HepG2 (cell line): ENCODE measurements around the gene PPFIA3. TPM values are rescaled to one million over a fixed set of nuclear protein-coding genes. Genes with fewer than 3 reads are reported as not detected.
A peak's percentile ranks its signal among the peaks of the same experiment; 100 is the strongest.

Source experiments
- ARHGAP35 ChIP-seq: sonication (generic); formaldehyde crosslinking; IDR thresholded peaks from 2 replicates; pipeline ENCODE4 v1.9.0; 2022; ENCODE audit warnings: mild to moderate bottlenecking, inconsistent platforms, moderate library complexity, missing genetic modification reagents, borderline replicate concordance
- EP300 ChIP-seq, 3 experiments: sonication (generic) in 1 of 3; formaldehyde crosslinking in 1 of 3; IDR thresholded peaks; 2 replicates each; pipeline versions ENCODE4 v1.5.1 to v1.6.1; 2011 to 2020; ENCODE audit warnings: low read depth in 2 of 3, low read length in 2 of 3, borderline replicate concordance in 1 of 3, improper control_type of control experiment in 1 of 3, mild to moderate bottlenecking in 1 of 3, missing genetic modification reagents in 1 of 3, moderate library complexity in 1 of 3
- FIP1L1 ChIP-seq: fragments of 200-400 bp; formaldehyde crosslinking; IDR thresholded peaks from 2 replicates; pipeline ENCODE4 v1.6.1; 2018; ENCODE audit warnings: low read depth, mild to moderate bottlenecking, low read length, moderate library complexity, borderline replicate concordance; ENCODE audit not compliant: insufficient read depth
- GATAD1 ChIP-seq: IDR thresholded peaks from 2 replicates; pipeline ENCODE4 v1.6.1; 2016; ENCODE audit warnings: missing genetic modification reagents, missing compliant biosample characterization
- HDAC2 ChIP-seq: sonication (generic); formaldehyde crosslinking; IDR thresholded peaks from 2 replicates; pipeline ENCODE4 v1.4.0; 2020; ENCODE audit warnings: missing genetic modification reagents
- IKZF1 ChIP-seq: fragments of 450-650 bp; IDR thresholded peaks from 2 replicates; pipeline ENCODE4 v1.7.1; 2016
- JUND ChIP-seq: sonication (generic); formaldehyde crosslinking; IDR thresholded peaks from 2 replicates; pipeline ENCODE4 v1.8.0; 2022; ENCODE audit warnings: mild to moderate bottlenecking, missing genetic modification reagents
- NFKB2 ChIP-seq: sonication (generic); formaldehyde crosslinking; IDR thresholded peaks from 2 replicates; pipeline ENCODE4 v1.4.0; 2020; ENCODE audit warnings: missing genetic modification reagents, borderline replicate concordance
- PBX2 ChIP-seq: IDR thresholded peaks from 2 replicates; pipeline ENCODE4 v1.6.1; 2016; ENCODE audit warnings: control low read depth
- REPIN1 ChIP-seq: sonication (generic); formaldehyde crosslinking; IDR thresholded peaks from 2 replicates; pipeline ENCODE4 v1.8.0; 2022; ENCODE audit warnings: missing genetic modification reagents, low read depth, mild to moderate bottlenecking, borderline replicate concordance
- TFDP2 ChIP-seq: sonication (generic); formaldehyde crosslinking; IDR thresholded peaks from 2 replicates; pipeline ENCODE4 v1.4.0; 2020; ENCODE audit warnings: missing genetic modification reagents
- ZBTB42 ChIP-seq: sonication (generic); formaldehyde crosslinking; IDR thresholded peaks from 2 replicates; pipeline ENCODE4 v1.5.0; 2020; ENCODE audit warnings: mild to moderate bottlenecking, missing genetic modification reagents
- ZFP82 ChIP-seq: sonication (generic); formaldehyde crosslinking; IDR thresholded peaks from 2 replicates; pipeline ENCODE4 v1.5.1; 2020; ENCODE audit warnings: mild to moderate bottlenecking, missing genetic modification reagents, borderline replicate concordance
- ZNF24 ChIP-seq: fragments of 450-650 bp; IDR thresholded peaks from 2 replicates; pipeline ENCODE4 v1.6.1; 2017; ENCODE audit warnings: antibody characterized with exemption, mild to moderate bottlenecking
- ZNF256 ChIP-seq: sonication (generic); formaldehyde crosslinking; conservative IDR thresholded peaks from 2 replicates; pipeline ENCODE4 v1.4.0; 2020; ENCODE audit warnings: missing genetic modification reagents
- ZNF614 ChIP-seq: IDR thresholded peaks from 2 replicates; pipeline ENCODE4 v1.6.1; 2018; ENCODE audit warnings: missing biosample characterization, missing genetic modification reagents, inconsistent platforms, borderline replicate concordance
- polyA plus RNA-seq, 8 experiments: library from polyadenylated mRNA; depleted of rRNA in 3 of 8; stranded (reverse) in 7 of 8; unstranded in 1 of 8; fragments of >200 nt; fragmentation: Illumina TruSeq in 4 of 8; extraction: Trizol in 4 of 8; gene quantifications; 2 replicates each; pipeline versions ENCODE4 v1.2.1 to v1.2.3, GENCODE V29; 2011 to 2016; ENCODE audit warnings: low read depth in 4 of 8, missing spikeins in 1 of 8, mixed read lengths in 1 of 8; ENCODE audit not compliant: insufficient read depth in 1 of 8
- total RNA-seq, 5 experiments: library from RNA; depleted of rRNA; stranded (reverse); fragments of >200 nt; fragmentation: Illumina TruSeq; extraction: Trizol; gene quantifications; 2 replicates each; pipeline ENCODE4 v1.2.3, GENCODE V29; 2016; ENCODE audit warnings: low read depth in 1 of 5
- TF ChIP-seq, protein P1 (sequence below): sonication (generic); formaldehyde crosslinking; IDR thresholded peaks from 2 replicates; pipeline ENCODE4 v1.8.0; 2022; ENCODE audit warnings: low read depth, missing genetic modification reagents
- TF ChIP-seq, protein P2 (sequence below): sonication (generic); formaldehyde crosslinking; IDR thresholded peaks from 2 replicates; pipeline ENCODE4 v1.4.0; 2020; ENCODE audit warnings: low read depth, mild to moderate bottlenecking, missing genetic modification reagents
- TF ChIP-seq, protein P3 (sequence below): sonication (generic); formaldehyde crosslinking; IDR thresholded peaks from 2 replicates; pipeline ENCODE4 v1.4.0; 2020; ENCODE audit warnings: missing genetic modification reagents, borderline replicate concordance

The PPFIA3 gene
- total and polyA plus RNA-seq, 2 of the 13 experiments (the other 11 are each of a cell fraction or from before 2014, with no cell fraction given), result 6.7 to 8.6 TPM

DNA sequence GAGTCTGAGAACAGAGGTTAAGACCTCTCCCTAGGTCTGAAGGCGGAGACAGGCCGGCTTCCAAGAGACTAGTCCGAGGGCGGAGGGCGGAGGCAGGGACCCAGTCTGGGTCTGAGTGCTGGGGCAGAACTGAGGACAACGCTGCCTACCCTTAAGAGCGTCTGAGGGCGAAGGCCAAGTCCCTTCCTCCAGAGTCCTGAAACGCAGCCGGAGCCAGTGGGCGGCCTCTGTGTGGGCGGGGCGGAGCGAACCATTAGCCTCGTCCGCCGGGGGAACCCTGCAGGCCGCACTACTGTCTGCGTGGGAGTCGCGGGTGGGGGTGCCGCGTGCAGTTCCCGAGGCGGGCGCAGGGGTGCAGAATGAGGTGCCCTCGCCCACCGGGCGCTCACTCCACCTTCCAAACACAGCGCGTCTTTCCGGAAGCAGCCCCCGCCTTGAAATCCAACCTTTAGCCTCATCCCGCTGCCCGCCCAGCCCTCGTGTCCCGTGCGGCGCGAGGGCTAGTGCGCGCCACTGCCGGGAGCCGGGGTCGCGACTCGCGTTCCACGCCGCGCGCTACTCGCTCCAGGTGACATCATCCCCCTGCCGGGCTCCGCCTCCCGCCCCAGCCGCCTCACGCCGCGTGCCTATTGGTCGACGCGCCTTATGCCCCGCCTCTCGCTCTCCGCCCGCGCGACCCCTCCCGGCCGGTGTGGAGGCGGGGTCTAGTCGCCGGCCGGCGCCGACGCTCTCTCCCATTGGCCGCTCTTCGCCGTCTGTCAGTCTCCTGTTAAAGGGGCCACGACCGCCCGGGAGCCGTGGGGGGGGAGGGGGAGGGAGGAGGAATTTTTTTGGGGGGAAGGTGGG lies 556 bp upstream of the PPFIA3 start, which contains the start of gene C19orf73 (continued):
- TF ChIP-seq FIP1L1 (no peak), TFDP2 (CRISPR knock-in tag) (peak; percentile 93), IKZF1 (no peak), PBX2 (peak; percentile 81), ZNF24 (0 out of 2 replicates have a peak, but pooled peaks have one; percentile 40), NFKB2 (CRISPR knock-in tag) (peak; percentile 88; the same call in 1 of the 2 replicates), REPIN1 (CRISPR knock-in tag) (peak; percentile 64), GATAD1 (CRISPR knock-in tag) (no peak), ARHGAP35 (peak; percentile 82), JUND (CRISPR knock-in tag) (peak; percentile 74), ZFP82 (CRISPR knock-in tag) (peak; percentile 81; the same call in 1 of the 2 replicates), EP300 (IDR thresholded peaks at IDR 0.05; ENCODE audit: low read depth in 2 of 2, low read length in 2 of 2) (peak in 1 of 2 experiments; percentile 20; a peak in 2 of 4 replicates), EP300 (CRISPR knock-in tag; IDR thresholded peaks at IDR 0.05; ENCODE audit: borderline replicate concordance) (no peak; the same call in 1 of the 2 replicates), ZNF256 (0 out of 2 replicates have a peak, but pooled peaks have one; percentile 41), HDAC2 (CRISPR knock-in tag) (peak; percentile 80), ZBTB42 (CRISPR knock-in tag) (0 out of 2 replicates have a peak, but pooled peaks have one; percentile 53), ZNF614 (CRISPR knock-in tag) (no peak)
- TF ChIP-seq, protein P1, sequence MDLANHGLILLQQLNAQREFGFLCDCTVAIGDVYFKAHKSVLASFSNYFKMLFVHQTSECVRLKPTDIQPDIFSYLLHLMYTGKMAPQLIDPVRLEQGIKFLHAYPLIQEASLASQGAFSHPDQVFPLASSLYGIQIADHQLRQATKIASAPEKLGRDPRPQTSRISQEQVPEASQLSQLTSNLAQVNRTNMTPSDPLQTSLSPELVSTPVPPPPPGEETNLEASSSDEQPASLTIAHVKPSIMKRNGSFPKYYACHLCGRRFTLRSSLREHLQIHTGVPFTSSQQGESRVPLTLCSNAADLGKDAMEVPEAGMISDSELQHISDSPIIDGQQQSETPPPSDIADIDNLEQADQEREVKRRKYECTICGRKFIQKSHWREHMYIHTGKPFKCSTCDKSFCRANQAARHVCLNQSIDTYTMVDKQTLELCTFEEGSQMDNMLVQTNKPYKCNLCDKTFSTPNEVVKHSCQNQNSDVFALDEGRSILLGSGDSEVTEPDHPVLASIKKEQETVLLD, result 0 out of 2 replicates have a peak, but pooled peaks have one; percentile 54
- TF ChIP-seq, protein P2, sequence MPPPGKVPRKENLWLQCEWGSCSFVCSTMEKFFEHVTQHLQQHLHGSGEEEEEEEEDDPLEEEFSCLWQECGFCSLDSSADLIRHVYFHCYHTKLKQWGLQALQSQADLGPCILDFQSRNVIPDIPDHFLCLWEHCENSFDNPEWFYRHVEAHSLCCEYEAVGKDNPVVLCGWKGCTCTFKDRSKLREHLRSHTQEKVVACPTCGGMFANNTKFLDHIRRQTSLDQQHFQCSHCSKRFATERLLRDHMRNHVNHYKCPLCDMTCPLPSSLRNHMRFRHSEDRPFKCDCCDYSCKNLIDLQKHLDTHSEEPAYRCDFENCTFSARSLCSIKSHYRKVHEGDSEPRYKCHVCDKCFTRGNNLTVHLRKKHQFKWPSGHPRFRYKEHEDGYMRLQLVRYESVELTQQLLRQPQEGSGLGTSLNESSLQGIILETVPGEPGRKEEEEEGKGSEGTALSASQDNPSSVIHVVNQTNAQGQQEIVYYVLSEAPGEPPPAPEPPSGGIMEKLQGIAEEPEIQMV (CRISPR knock-in tag), result peak; percentile 80; the same call in 1 of the 2 replicates
- TF ChIP-seq, protein P3, sequence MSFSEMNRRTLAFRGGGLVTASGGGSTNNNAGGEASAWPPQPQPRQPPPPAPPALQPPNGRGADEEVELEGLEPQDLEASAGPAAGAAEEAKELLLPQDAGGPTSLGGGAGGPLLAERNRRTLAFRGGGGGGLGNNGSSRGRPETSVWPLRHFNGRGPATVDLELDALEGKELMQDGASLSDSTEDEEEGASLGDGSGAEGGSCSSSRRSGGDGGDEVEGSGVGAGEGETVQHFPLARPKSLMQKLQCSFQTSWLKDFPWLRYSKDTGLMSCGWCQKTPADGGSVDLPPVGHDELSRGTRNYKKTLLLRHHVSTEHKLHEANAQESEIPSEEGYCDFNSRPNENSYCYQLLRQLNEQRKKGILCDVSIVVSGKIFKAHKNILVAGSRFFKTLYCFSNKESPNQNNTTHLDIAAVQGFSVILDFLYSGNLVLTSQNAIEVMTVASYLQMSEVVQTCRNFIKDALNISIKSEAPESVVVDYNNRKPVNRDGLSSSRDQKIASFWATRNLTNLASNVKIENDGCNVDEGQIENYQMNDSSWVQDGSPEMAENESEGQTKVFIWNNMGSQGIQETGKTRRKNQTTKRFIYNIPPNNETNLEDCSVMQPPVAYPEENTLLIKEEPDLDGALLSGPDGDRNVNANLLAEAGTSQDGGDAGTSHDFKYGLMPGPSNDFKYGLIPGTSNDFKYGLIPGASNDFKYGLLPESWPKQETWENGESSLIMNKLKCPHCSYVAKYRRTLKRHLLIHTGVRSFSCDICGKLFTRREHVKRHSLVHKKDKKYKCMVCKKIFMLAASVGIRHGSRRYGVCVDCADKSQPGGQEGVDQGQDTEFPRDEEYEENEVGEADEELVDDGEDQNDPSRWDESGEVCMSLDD (CRISPR knock-in tag), result peak; percentile 41; the same call in 1 of the 2 replicates
